ENCODE results near the gene FAM174B.

DNA sequence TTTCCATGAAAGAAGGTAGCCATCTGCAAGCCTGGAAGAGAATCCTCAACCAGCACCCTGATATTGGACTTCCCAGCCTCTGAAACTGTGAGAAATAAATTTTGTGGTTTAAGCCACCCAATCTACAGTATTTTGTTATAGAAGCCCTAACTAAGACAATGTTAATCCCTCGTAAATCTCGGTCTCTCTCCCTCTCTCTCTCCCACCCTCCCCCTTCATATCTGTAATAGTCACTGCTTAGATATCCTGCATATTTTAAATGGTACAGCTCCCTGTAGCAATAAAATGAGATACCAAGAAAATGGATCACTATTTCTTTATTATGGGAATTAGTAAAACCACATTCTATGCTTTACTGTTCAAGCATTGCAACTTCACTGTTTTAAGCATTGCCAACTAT, 21.0 kb upstream of the FAM174B start:
- TF ChIP-seq, protein P1, sequence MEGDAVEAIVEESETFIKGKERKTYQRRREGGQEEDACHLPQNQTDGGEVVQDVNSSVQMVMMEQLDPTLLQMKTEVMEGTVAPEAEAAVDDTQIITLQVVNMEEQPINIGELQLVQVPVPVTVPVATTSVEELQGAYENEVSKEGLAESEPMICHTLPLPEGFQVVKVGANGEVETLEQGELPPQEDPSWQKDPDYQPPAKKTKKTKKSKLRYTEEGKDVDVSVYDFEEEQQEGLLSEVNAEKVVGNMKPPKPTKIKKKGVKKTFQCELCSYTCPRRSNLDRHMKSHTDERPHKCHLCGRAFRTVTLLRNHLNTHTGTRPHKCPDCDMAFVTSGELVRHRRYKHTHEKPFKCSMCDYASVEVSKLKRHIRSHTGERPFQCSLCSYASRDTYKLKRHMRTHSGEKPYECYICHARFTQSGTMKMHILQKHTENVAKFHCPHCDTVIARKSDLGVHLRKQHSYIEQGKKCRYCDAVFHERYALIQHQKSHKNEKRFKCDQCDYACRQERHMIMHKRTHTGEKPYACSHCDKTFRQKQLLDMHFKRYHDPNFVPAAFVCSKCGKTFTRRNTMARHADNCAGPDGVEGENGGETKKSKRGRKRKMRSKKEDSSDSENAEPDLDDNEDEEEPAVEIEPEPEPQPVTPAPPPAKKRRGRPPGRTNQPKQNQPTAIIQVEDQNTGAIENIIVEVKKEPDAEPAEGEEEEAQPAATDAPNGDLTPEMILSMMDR (IDR thresholded peaks at IDR 0.05; ENCODE audit: low read depth, low read length), result no peak
- TF ChIP-seq POLR2A (IDR thresholded peaks at IDR 0.05; ENCODE audit: extremely low read depth, insufficient read length), result no peak
- TF ChIP-seq, protein P2, sequence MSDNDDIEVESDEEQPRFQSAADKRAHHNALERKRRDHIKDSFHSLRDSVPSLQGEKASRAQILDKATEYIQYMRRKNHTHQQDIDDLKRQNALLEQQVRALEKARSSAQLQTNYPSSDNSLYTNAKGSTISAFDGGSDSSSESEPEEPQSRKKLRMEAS (IDR thresholded peaks at IDR 0.05; ENCODE audit: low read depth, low read length), result no peak
- no peak for TF ChIP-seq MYC (IDR thresholded peaks at IDR 0.05; ENCODE audit: low read depth, low read length)

Measured in NB4 (cell line).